MCF 10A (cell line): Measurements from ENCODE around the gene EIF4B. TPM values are rescaled to one million over a fixed set of nuclear protein-coding genes. Genes with fewer than 3 reads are reported as not detected.

Experiments
- BruUV-seq: library from RNA; stranded (reverse); fragments of 400-500 nt; replicated peaks from 2 replicates; lab custom pipeline; 2021; lab: Mats Ljungman, UMichigan
- CTCF ChIA-PET: fragments of 300-600 bp; sonication (Branson Sonifier 250); formaldehyde crosslinking; extraction: SDS; loops from one replicate; lab custom pipeline; 2021; ENCODE audit warnings: antibody characterized with exemption, inconsistent platforms; lab: Yijun Ruan, JAX
- POLR2A ChIA-PET: fragments of 300-600, 350-650 bp; sonication (Branson Sonifier 250); formaldehyde crosslinking; extraction: SDS; loops from one replicate; lab custom pipeline; 2020; ENCODE audit warnings: antibody characterized with exemption, inconsistent platforms; lab: Yijun Ruan, JAX
- DNase-seq: peaks from one replicate; pipeline ENCODE4 v3.0.0-alpha.2; 2018; ENCODE audit not compliant: unreplicated experiment
- H3K27ac Mint-ChIP-seq: one replicate; pipeline ENCODE4 v1.8.0; 2022; ENCODE audit warnings: mild to moderate bottlenecking, low read depth, mixed read lengths; ENCODE audit not compliant: unreplicated experiment
- H3K27me3 Mint-ChIP-seq: one replicate; pipeline ENCODE4 v1.8.0; 2022; ENCODE audit warnings: mixed read lengths; ENCODE audit not compliant: insufficient read depth, unreplicated experiment
- H3K36me3 Mint-ChIP-seq: one replicate; pipeline ENCODE4 v1.8.0; 2022; ENCODE audit warnings: mild to moderate bottlenecking, moderate library complexity, mixed read lengths; ENCODE audit not compliant: insufficient read depth, unreplicated experiment
- H3K4me1 Mint-ChIP-seq: one replicate; pipeline ENCODE4 v1.8.0; 2022; ENCODE audit warnings: mixed read lengths; ENCODE audit not compliant: insufficient read depth, unreplicated experiment
- H3K4me3 Mint-ChIP-seq: one replicate; pipeline ENCODE4 v1.8.0; 2022; ENCODE audit warnings: mild to moderate bottlenecking, moderate library complexity, mixed read lengths; ENCODE audit not compliant: unreplicated experiment
- H3K9me3 Mint-ChIP-seq: one replicate; pipeline ENCODE4 v1.8.0; 2022; ENCODE audit warnings: mixed read lengths; ENCODE audit not compliant: unreplicated experiment
- CTCF ChIP-seq: fragments of 200-600 bp; IDR thresholded peaks from one replicate; pipeline ENCODE4 v1.8.0; 2022; ENCODE audit warnings: antibody characterized with exemption, mild to moderate bottlenecking; ENCODE audit not compliant: unreplicated experiment
- intact Hi-C: fragments of 100-400 bp; cut with micrococcal nuclease; formaldehyde crosslinking; loops from 2 replicates; pipeline ENCODE4 v1.14.1; 2022
- total RNA-seq: library from RNA; stranded (reverse); gene quantifications from 2 replicates; pipeline ENCODE4 v1.2.3, GENCODE V29; 2022

EIF4B gene
- total RNA-seq, 1 experiment from 2014 or later: 658 TPM

- TF ChIP-seq CTCF: no peak
- Mint-ChIP-seq H3K4me3 (no peak overlapping the region), H3K4me1 (peaks cover 18% of the 10 kb centered on the region), H3K36me3 (peaks cover 37% of the 10 kb centered on the region), H3K9me3 (no peaks in the 10 kb centered on the region), H3K27ac (no peak overlapping the region), H3K27me3 (no peaks in the 10 kb centered on the region)
- no peak for DNase-seq
- ChIA-PET POLR2A (interaction anchor here (0.6 to 1.9 kb wide), 6 partner anchors 9 to 161 kb away, joined by 3 to 14 read pairs (median 3); partner anchors contain the start of gene EIF4B), CTCF (interaction anchor here (0.6 to 2.7 kb wide), 3 partner anchors 9 to 50 kb away, joined by 3 to 25 read pairs (median 5); no protein-coding TSS in a partner anchor)
- intact Hi-C loops: no loop called here
- BruUV-seq: no TSS peak
Observed at GRCh38 chr12:53056901-53057300, 50.6 kb downstream of the EIF4B start.

- ChIA-PET POLR2A (interaction anchor here (0.8 to 1.9 kb wide), 3 partner anchors 10 to 160 kb away, joined by 3 to 14 read pairs (median 6); no protein-coding TSS in a partner anchor), CTCF (interaction anchor here (0.5 to 2.7 kb wide), 5 partner anchors 8 to 234 kb away, joined by 3 to 25 read pairs (median 4); no protein-coding TSS in a partner anchor)
- intact Hi-C loops: no loop called here
- no TSS peak for BruUV-seq
- H3K9me3 Mint-ChIP-seq: no peaks in the 10 kb centered on the region
- TF ChIP-seq CTCF: no peak
- H3K36me3 Mint-ChIP-seq: peaks cover 40% of the 10 kb centered on the region
- H3K27ac Mint-ChIP-seq: no peak overlapping the region
- H3K4me3 Mint-ChIP-seq: no peak overlapping the region
- DNase-seq: no peak
- H3K27me3 Mint-ChIP-seq: no peaks in the 10 kb centered on the region
- H3K4me1 Mint-ChIP-seq: peaks cover 11% of the 10 kb centered on the region
Observed at GRCh38 chr12:53057816-53058500, 51.7 kb downstream of the EIF4B start.

DNA sequence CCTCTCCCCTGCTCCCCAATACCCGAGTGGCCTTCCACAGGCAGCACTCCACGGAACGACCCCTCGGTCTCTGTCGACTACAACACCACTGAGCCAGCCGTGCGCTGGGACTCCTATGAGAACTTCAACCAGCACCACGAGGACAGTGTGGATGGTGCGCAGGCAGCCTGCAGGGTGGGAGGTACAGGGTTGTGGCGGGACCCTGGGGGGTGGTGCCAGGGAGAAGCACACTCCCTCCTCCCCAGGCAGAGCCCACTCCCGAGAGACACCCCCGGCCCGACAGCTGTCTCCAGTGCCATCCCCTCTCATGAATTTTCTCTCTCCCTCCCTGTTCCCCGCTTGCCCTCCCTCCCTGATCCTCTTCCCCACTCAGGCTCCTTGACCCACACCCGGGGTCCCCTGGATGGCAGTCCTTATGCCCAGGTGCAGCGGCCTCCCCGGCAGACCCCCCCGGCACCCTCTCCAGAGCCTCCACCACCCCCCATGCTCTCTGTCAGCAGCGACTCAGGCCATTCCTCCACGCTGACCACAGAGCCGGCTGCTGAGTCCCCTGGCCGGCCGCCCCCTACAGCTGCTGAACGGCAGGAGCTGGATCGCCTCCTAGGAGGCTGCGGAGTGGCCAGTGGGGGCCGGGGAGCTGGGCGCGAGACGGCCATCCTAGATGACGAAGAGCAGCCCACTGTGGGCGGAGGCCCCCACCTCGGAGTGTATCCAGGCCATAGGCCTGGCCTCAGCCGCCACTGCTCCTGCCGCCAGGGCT lies 52.6 kb downstream of the EIF4B start:
- TF ChIP-seq CTCF: no peak
- no TSS peak for BruUV-seq
- CTCF ChIA-PET: interaction anchor here (0.6 to 15.4 kb wide), 4 partner anchors 11 to 50 kb away, joined by 3 to 267 read pairs (median 4); partner anchors contain the start of genes IGFBP6 and SOAT2
- H3K36me3 Mint-ChIP-seq: peaks cover 42% of the 10 kb centered on the region
- H3K9me3 Mint-ChIP-seq: no peaks in the 10 kb centered on the region
- no peak overlapping the region for H3K27ac Mint-ChIP-seq
- H3K4me1 Mint-ChIP-seq: peaks cover 5% of the 10 kb centered on the region
- H3K4me3 Mint-ChIP-seq: no peak overlapping the region
- intact Hi-C loops: no loop called here
- no peak for DNase-seq
- no peaks in the 10 kb centered on the region for H3K27me3 Mint-ChIP-seq
- POLR2A ChIA-PET: interaction anchor here (1.2 to 1.6 kb wide), 2 partner anchors 10 to 40 kb away, joined by 4 to 6 read pairs; no protein-coding TSS in a partner anchor
